ENCODE results near the gene SLC6A16.
"Not testable (repeated sequence)": the region's sequence is repeated elsewhere in the genome, so short reads cannot be mapped to it uniquely, and the experiment has no call there.

SLC6A16 gene

DNA sequence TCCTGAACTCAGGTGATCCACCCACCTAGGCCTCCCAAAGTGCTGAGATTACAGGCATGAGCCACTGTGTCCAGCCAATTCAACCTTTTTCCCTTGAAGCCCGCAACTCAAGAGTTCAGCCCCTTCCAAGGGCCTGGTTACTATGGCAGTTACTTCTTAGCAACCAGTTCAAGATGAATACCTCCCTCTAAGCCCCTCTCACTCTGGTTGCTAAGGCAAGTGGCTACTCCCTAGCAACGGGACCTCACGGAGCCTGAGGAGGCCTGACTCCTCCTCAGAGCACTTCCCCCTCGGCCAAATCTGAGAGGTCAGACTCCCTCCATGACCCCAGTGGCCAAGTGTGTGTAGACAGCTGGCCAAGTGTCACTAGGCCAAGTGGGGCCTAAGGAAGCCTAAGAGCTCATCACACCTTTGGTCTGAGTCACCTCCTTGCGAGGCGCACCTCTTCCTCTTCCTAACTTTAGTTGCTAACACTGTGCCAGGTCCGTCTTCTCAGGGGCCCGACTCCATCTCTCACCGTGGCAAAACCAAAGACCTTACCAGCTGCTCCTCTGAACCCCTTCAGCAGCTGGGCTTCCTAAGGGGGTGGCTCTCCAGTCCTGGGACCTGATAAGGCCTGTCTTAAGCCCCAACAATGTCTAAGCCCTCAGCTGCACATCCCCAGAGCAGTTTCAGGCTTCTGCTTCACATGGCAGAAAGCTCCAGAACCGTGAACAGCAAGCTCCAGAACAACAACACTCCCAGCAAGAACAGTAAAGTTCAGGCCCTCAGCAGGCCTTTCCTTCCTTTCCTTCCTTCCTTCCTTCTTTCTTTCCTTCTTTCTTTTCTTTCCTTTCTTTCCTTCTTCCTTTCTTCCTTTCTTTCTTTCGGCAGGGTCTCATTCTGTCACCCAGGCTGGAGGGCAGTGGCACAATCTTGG, 19.8 kb upstream of the SLC6A16 start:
- DNase-seq (ENCODE audit: low spot score) = no peak

DNA sequence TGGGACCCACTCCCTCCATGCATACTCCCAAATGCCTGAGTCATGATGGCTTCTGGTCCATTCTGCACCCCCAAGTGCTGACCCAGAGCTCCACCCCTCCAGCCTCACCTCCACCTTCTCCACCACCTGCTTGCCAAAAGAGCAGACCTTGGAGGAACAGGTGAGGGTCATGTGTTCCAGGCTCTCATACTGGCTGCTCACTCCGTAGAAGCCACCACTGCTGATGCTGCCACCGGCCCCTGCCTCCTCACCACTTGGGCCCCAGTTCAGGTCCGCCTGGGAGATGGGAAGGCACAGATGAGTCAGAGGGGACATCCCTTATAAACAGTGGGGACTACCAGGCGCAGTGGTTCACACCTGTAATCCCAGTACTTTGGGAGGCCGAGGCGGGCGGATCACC, 18.1 kb upstream of the SLC6A16 start:
- no peak for DNase-seq (ENCODE audit: low spot score)

DNA sequence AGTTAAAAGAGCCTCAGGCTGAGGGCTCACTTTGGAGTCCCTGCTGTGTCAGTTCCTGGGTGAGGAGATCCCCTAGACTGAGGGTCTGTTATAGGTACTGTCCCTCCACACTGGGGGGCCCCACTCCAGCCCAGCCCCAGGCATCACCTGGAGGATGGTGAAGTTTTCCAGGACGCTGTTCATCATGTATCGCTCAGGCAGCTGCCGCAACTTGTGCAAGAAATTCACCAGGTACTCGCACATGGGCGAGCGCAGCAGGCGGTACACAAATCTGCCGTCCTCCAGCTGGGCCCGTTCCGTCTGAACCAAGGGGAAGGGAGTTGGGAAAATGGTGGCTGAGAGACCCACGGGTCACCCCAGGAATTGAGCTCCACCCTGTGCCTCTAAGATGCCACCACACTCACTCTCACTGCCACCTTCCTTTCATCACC, 17.3 kb upstream of the SLC6A16 start:
- DNase-seq (ENCODE audit: low spot score) = no peak

DNA sequence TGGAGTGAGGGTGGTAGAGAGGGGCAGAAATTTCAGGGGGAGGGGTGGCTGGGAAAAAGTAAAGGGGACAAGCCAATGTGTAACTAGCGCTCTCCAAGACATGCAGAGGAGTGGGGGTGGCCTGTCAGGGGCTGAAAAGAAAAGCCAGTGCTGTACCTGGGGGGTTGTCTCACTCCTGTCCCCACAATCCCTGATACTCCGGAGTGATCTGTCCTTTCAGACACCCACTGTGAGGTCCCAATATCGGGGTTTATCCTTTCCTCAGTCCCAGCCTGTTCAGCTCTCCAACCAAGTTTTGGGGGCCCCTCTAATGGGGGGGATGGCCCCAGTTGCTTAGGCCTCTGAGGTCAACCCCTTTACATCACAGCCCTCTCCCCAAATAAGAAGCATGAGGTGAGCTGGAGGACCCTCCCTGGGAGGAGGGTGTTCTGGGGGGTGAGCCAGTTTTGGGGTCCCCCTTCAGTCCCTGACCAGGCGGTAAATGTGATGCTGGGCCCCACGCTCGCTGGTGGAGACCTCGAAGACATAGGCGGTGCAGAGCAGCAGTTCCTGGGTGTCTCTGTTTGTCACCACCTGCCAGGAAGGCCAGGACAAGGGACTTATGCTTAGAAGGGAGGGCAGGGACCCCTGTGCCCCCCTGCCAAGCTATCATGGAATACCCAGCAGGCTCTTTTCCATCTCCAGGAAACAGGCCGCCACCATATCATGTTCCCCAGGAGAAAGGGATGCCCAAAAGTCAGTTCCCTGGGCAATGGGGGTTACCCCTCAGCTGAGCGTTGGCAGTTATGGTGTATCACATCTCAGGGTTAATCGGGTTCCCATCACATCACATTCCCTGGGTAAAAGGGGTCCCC, 16.1 kb upstream of the SLC6A16 start:
- DNase-seq (ENCODE audit: low spot score) = no peak

DNA sequence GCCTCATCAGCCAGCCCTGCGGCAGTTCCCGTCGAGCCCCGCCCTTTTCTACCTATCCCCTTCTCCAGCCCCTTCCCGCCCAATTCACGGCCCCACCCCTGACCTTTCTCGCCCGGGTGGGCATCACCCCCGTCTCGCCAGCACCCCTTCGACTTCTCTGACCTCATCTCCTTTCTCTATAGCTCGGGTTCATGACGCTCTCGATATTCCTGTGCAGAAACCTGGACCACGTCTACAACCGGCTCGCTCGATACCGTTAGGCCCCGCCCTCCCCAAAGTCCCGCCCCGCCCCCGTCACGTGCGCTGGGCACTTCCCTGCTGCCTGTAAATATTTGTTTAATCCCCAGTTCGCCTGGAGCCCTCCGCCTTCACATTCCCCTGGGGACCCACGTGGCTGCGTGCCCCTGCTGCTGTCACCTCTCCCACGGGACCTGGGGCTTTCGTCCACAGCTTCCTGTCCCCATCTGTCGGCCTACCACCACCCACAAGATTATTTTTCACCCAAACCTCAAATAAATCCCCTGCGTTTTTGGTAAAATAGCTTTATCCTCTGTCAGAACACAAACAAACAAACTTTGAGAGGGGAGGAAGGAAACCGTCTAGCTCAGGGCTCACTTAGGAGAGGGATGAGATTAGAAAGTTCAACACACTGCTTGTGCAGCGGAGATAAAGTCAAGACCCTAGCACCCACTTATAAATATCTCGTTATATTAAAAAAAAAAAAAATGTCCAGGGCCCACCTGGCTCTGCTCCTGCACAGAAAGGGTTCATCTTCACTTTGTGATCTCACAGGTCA, 15.3 kb upstream of the SLC6A16 start:
- no peak for DNase-seq (ENCODE audit: low spot score)

DNA sequence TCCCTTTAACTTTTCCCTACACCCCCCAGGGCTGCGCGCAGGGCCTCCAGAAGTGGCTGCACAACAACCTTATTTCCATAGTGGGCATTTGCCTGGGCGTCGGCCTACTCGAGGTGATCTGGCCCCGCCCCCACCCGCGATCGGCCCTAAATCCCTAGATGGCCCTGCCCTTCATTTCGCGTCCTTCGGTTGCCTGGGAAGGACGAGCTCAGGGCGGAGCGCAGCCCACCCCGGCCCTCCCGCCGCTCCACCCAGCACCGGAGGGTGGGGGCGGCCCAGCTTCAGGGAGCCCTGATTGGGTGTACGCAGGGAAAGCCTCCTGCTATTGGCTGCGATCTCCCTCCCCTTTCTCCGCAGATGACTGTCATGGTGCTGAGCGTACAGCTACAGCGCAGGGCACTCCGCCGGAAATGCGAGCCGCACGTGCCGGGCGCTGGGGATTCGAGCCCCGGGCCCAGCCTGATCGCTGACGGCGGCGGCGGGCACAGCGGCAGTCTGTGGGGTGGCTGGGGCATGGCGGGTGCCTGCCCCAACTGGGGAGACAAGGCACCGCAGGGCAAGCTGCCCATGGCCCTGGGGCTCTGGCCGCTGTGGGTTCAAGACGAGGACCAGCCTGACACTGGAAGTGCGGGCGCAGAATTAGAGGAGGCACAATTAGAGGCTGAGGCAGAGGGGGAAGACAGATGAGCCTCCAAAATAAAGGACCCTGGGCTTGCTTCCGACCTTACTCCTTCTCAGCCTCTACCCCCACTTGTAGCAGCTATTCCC, 14.5 kb upstream of the SLC6A16 start:
- peak; percentile 88 for DNase-seq (ENCODE audit: low spot score)

DNA sequence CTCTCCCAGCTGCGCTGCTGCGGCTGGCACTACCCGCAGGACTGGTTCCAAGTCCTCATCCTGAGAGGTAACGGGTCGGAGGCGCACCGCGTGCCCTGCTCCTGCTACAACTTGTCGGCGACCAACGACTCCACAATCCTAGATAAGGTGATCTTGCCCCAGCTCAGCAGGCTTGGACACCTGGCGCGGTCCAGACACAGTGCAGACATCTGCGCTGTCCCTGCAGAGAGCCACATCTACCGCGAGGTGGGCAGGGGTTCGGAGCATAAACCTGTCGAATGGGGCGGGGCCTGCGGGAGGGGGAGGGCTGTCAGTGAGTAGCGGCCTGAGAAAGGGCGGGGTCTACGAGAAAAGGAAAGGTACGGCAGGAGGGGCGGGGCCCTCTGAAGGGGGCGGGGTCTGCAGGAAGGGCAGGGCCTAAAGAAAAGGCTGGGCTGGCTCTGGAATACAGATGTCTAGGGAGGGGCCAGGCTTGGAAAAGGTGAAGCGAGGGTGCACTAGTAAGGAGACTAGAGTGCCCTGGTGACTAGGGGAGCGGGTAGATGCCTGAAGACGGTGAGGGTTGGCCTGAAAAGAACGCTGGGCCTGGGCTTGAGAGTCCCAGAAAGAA, 13.8 kb upstream of the SLC6A16 start:
- DNase-seq (ENCODE audit: low spot score) = no peak

DNA sequence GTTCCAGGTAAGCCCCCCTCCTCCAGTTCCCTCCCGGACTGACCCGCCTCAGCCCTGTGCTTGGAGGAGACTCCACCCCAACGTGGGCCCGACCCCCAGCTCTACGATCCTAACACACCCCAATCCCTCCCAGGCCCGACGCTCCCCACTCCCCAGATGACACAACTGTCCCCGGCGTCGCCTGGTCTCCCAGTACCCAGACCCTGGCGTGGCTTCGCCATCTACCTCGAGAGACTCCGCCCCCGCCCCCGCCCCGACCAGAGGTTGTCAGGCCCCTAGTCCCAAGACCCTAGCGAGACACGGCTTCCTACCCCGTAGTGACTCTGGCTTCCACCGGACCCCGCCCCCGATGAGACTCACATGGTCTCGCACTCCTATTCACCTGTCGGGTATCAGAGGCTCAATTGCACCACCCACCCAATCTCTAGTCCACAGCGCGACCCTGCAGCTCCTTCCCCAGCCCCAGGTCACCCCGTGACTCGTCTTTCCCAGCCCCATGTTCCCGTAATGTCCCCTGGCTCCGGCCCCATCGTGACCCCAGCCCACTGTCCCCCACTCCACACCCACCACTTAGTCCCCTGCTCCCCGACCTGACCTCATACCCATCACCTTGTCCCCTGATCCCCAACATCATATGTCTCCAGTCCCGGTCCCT, 13.2 kb upstream of the SLC6A16 start:
- no peak for DNase-seq (ENCODE audit: low spot score)

DNA sequence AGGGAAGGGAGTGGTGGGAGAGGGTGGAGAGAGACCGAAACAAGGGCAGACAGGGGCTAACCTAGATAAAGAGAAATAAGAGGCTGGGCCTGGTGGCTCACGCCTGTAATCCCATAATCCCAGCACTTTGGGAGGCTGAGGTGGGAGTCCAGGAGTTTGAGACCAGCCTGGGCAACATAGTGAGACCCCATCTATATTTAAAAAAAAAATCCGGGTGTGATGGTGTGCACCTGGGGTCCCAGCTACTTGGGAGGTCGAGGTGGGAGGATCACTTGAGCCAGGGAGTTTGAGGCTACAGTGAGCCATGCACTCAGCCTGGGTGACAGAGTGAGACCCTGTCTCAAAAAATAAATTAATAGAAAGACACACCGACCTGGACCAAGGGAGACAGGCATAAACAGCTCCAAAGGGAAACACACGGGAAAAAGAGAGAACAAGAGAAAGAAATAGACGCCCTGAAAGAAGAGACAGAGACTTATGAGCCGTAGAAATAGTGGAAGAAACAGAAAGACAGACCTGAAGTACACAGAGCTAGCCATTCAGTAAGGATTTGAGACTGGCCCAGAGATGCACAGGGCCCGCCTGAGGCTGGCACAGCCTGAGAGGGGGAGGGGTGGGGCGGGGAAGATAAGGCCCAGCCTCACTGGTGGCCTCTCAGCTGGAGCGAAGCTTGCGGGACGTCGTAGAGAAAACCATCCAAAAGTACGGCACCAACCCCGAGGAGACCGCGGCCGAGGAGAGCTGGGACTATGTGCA, 12.5 kb upstream of the SLC6A16 start:
- no peak for DNase-seq (ENCODE audit: low spot score)

DNA sequence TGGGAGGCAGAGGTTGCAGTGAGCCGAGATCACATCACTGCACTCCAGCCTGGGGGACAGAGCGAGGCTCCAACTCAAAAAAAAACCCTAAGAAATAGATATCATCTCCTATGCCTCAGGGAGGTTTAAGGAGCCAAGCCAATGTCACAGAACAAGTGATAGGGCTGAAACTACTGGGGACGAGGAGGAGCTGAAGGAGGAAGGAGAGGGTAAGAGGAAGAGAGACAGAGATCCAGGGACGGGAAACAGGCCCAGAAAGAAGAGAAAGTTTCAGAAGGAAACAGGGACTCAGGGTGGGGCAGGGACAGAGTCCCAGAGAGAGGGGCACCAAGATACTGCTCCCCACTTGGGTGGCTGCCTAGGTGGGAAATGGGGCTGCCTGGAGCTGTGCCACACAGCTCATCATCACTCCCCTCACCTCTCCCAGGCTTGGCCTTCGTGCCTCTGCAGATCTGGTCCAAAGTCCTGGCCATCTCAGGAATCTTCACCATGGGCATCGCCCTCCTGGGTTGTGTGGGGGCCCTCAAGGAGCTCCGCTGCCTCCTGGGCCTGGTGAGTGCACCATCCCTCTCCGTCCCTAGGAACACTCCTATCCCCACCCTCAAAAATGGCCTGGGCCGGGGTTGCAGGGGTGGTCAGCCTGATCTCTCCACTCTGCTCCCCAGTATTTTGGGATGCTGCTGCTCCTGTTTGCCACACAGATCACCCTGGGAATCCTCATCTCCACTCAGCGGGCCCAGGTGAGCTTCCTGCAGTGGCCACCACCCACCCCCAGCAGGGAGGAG, 11.7 kb upstream of the SLC6A16 start:
- DNase-seq (ENCODE audit: low spot score) = no peak

DNA sequence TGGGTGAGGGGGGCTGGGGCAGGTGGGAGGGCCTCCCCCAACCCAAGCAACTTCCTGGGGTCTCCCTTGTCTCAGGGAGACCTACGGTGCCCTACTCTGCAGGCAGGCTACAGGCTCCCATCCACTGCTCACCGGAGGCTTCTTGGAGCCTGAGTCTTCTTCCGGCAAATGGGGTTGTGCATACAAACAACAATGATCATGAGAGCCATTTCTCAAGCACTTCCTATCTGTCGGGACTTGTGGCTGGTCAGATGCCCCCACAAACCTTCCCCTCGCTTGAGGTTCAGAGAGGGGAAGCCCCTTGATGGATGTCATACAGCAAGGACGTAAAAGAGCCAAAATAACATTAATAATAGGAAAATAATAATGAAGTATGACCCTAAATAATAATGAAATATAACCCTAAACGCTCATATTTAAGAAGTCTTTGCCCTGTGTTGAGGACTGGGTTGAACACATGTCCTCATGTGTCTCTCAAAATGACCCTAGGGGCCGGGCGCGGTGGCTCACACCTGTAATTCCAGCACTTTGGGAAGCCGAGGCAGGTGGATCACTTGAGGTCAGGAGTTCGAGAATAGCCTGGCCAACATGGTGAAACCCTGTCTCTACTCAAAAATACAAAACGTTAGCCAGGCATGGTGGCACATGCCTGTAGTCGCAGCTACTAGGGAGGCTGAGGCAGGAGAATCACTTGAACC, 10.9 kb upstream of the SLC6A16 start:
- DNase-seq (ENCODE audit: low spot score) = no peak

DNA sequence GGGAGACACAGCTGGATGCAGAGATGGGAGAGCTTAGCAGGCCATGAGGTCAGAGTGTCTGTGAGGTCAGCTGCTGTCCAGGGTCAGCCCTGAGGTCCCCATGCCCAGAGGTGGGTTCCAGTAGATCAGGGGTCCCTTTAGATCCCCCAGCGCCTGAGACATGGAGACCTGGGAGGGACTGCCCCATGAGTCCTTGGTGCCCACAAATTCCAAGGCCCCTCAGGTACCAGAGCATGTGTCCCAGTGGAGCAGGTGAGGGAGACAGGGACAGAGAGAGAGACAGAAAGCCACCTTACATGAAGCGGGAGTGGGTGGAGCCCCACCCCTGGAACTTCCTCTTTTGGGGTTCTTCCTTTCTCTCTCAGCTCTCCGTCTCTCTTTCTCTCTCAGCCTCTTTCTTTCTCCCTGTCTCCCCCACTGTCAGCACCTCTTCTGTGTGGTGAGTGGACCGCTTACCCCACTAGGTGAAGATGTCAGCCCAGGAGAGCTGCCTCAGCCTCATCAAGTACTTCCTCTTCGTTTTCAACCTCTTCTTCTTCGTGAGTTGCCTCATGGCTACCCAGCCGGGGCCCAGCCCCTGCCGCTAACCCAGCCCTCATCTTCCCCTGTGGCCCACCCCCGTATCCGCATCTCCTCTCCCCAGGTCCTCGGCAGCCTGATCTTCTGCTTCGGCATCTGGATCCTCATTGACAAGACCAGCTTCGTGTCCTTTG, 10.2 kb upstream of the SLC6A16 start, which contains the start of gene CD37:
Gene CD37 (plus strand): TSS at position 336 of the 713 bp plus-strand sequence. CDS start 135 bp downstream, at position 471.
- no peak for DNase-seq (ENCODE audit: low spot score)

DNA sequence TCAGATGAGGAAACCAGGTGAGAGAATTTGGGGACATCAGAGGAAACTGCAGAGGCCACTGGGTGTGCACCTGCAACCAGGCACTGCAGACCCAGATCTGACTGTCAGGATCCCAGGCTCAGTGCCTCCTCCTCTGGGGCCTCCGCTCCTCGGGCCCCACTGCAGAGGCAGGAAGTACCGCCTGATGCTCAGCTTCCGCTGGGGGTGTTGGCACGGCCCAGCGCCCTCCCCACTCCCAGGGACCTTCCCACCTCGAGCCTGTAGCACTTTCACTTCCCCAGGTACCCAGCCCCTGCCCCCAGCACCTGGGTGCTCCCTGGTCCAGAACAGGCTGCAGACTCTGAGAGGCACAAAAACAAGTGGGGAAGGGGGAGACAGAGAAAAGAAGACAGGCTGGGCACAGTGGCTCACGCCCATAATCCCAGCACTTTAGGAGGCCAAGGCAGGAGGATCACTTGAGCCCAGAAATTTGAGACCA, 8.9 kb upstream of the SLC6A16 start:
- peak; percentile 20 for DNase-seq (ENCODE audit: low spot score)

DNA sequence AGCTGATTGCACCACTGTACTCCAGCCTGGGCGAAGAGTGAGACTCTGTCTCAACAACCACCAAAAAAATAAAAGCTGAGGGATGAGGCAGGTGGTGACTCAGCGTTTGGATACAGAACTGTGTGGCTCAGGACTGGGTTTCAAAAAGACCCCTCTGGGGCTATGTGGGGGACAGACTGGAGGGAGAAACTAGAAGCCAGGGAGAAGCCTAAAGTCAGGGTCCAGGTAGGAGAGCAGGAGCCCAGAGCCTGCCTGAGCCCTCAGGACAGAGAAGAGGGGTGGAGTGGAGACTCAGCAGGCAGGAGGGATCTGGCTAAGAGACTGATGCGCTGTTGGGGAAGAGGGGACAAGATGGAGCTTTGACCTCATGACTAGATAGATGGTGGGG, 8.4 kb upstream of the SLC6A16 start:
- DNase-seq (ENCODE audit: low spot score) = no peak

DNA sequence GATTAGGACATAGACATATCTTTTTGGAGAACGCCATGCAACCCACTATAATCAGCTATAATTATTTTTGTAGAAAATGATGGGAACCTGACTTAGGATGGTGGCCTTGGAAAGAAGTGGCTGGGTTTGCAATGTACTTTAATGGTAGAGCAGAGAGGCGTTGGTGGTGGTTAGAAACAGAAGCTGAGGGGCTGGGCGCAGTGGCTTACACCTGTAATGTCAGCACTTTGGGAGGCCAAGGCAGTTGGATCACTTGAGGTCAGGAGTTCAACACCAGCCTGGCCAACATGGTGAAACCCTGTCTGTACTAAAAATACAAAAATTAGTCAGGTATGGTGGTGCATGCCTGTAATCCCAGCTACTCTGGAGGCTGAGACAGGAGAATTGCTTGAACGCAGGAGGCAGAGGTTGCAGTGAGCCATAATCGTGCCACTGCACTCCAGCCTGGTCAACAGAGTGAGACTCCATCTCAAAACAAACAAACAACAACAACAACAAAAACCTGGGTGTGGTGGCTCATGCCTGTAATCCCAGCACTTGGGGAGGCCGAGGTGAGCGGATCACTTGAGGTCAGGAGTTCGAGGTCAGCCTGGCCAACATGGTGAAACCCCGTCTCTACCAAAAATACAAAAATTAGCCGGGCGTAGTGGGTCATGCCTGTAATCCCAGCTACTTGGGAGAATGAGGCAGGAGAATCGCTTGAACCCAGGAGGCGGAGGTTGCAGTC, 7.9 kb upstream of the SLC6A16 start:
- not testable (repeated sequence) for DNase-seq (ENCODE audit: low spot score)

DNA sequence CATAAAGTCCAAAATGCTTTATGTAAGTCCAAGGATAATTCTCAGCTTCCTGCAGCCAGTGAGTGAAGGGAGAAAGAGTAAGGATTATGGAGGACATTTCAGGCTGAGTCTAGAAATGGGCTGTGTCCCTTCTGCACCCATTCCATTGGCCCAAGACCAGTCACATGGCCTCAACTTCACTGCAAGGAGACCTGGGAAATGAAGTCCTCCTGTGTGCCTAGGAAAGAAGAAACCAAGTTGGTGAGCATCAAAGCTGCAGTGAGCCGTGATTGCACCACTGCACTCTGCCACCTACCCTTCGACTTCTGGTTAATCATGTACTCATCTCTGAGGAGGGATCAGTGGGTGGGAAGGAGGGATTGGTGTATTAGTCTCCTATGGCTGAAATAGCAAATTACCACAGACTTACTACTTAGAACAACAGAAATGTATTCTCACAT, 6.6 kb upstream of the SLC6A16 start:
- DNase-seq (ENCODE audit: low spot score) = peak; percentile 80

Measured in Ammon's horn (tissue), 1 donor.